HUDEP-2 (cell line): Measurements from ENCODE around the gene CD248.
"Not testable (repeated sequence)": the region's sequence is repeated elsewhere in the genome, so short reads cannot be mapped to it uniquely, and the experiment has no call there.

Experiments used
- DNase-seq, 76 experiments: peaks; one replicate each; lab custom pipeline; 2025; ENCODE audit not compliant: unreplicated experiment in 76 of 76; lab: John Stamatoyannopoulos, UW

CD248 gene

GRCh38 chr11:66328302-66329144, 11.7 kb upstream of the CD248 start:
- peak in 73 of 76 experiments; percentile 15 to 79 (median 60) for DNase-seq

- no peak for DNase-seq
Observed at GRCh38 chr11:66328031-66328301, 11.1 kb upstream of the CD248 start.

GRCh38 chr11:66327171-66328030, 10.6 kb upstream of the CD248 start:
- no peak for DNase-seq

- DNase-seq = no peak
Observed at GRCh38 chr11:66326261-66327111, 9.6 kb upstream of the CD248 start.

- no peak for DNase-seq
Observed at GRCh38 chr11:66325263-66325671, 8.4 kb upstream of the CD248 start.

GRCh38 chr11:66324664-66325063, 7.8 kb upstream of the CD248 start:
- no peak for DNase-seq

GRCh38 chr11:66323684-66324083, 6.8 kb upstream of the CD248 start:
- no peak for DNase-seq

GRCh38 chr11:66322732-66323427, 6.0 kb upstream of the CD248 start:
- DNase-seq = no peak

GRCh38 chr11:66321606-66322005, 4.8 kb upstream of the CD248 start:
- DNase-seq = no peak

GRCh38 chr11:66320748-66321147, 3.9 kb upstream of the CD248 start:
- DNase-seq = not testable (repeated sequence)

- not testable (repeated sequence) for DNase-seq
Observed at GRCh38 chr11:66320289-66320688, 3.4 kb upstream of the CD248 start.

GRCh38 chr11:66318600-66318970, 1.7 kb upstream of the CD248 start:
- no peak for DNase-seq

- DNase-seq = no peak
Observed at GRCh38 chr11:66317723-66318599, 1.1 kb upstream of the CD248 start.

- no peak for DNase-seq
Observed at GRCh38 chr11:66317322-66317722, 478 bp upstream of the CD248 start.

GRCh38 chr11:66315921-66316811, 678 bp downstream of the CD248 start:
- no peak for DNase-seq

GRCh38 chr11:66315498-66315885, 1.4 kb downstream of the CD248 start:
- no peak for DNase-seq

- DNase-seq = no peak
Observed at GRCh38 chr11:66314561-66315497, 2.0 kb downstream of the CD248 start.

GRCh38 chr11:66314186-66314501, 2.7 kb downstream of the CD248 start:
- DNase-seq = no peak
